Measurements from ENCODE around the gene IL17RA.
"Not testable (repeated sequence)": the region's sequence is repeated elsewhere in the genome, so short reads cannot be mapped to it uniquely, and the experiment has no call there.

Gene IL17RA, protein sequence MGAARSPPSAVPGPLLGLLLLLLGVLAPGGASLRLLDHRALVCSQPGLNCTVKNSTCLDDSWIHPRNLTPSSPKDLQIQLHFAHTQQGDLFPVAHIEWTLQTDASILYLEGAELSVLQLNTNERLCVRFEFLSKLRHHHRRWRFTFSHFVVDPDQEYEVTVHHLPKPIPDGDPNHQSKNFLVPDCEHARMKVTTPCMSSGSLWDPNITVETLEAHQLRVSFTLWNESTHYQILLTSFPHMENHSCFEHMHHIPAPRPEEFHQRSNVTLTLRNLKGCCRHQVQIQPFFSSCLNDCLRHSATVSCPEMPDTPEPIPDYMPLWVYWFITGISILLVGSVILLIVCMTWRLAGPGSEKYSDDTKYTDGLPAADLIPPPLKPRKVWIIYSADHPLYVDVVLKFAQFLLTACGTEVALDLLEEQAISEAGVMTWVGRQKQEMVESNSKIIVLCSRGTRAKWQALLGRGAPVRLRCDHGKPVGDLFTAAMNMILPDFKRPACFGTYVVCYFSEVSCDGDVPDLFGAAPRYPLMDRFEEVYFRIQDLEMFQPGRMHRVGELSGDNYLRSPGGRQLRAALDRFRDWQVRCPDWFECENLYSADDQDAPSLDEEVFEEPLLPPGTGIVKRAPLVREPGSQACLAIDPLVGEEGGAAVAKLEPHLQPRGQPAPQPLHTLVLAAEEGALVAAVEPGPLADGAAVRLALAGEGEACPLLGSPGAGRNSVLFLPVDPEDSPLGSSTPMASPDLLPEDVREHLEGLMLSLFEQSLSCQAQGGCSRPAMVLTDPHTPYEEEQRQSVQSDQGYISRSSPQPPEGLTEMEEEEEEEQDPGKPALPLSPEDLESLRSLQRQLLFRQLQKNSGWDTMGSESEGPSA

DNA sequence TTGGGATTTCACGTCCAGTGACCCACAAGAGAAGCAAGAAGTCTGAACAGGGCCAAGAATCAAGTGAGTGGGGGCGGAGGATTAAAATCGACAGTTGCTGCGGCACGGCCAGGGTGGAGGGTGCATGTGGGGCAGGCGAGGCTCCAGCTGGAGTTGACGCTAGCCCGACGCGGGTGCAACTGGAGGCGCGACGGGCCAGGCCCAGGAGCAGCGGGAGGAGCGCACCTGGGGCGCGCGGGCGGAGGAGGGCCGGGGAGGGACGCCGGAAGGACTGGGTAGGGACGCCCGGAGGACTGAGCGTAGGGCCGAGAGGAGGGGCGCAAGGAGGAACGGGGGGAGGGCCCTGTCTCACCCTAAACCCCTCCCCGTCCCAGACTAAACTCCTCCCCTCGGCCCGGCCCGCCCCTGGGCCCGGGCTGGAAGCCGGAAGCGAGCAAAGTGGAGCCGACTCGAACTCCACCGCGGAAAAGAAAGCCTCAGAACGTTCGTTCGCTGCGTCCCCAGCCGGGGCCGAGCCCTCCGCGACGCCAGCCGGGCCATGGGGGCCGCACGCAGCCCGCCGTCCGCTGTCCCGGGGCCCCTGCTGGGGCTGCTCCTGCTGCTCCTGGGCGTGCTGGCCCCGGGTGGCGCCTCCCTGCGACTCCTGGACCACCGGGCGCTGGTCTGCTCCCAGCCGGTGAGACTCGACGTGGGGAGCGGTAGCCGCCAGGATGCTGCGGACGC lies at the start of gene IL17RA:
TSS of gene IL17RA (plus strand) at position 447 of the 723 bp plus-strand sequence. CDS start at position 539, 92 bp downstream.
- in situ Hi-C loops (cut with MboI; ENCODE audit: low sequenced_read_pairs) = no loop called here

DNA sequence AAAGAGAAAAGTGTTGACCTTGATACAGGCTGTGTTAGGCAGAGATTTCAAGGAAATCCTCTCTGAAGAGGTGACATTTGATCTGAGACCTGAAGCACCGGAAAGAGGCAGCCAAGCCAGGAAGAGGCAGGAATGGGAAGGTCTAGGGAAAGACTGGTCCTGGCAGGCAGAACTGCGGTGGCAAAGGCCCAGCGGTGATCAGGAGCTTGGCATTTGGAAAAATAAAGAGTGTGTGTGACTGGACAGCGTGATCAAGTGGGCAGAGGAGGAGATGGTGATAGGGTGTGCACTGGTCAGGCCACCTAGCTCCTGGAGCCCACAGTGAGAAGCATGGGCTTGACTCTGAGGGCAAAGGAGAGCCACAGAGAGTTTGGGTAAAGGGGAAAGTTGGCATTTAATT lies 49.6 kb upstream of the IL17RA start:
- in situ Hi-C loops (cut with MboI; ENCODE audit: low sequenced_read_pairs) = no loop called here

DNA sequence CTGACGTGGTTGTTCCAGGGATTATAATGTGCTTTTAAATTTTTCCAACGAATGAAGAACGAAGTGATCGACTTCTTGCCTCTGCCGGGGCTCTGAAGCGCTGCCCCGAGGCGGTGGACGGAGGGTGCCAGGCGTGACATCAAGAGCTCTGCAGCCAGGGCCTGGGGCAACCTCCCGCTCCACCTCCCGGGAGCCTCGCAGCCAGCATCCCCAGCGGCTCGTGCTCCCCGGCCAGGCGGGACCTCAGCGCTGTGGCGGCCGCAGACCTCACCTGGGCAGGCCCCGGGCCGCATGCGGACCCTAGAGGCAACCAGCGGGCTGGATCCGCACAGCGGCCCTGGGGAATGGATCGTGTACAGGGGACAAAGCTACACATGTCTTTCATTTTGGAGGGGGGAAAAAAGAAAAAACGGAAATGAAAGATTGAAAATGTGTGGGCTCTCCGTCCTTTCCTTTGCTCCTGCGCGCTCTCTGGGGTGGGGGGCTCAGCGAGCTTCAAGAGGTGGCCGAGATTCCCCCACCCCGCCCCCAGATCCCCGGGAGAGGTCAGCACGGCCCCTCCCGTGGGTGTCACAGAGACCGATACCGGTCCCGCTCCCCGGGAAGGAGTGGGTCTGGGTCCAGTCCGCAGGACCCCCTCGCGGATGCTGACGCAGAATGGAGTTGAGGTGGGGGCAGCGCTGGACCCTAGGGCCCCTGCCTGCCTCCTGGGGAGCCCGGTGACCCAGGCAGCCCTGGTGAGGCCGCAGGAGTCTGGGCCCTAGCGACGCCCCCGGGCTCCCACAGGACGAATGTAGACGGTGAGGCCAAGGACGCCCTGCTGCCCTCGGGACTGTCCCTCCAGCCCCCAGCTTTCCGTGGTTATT lies 48.6 kb upstream of the IL17RA start:
- in situ Hi-C loops (cut with MboI; ENCODE audit: low sequenced_read_pairs) = not testable (repeated sequence)

- in situ Hi-C loops (cut with MboI; ENCODE audit: low sequenced_read_pairs) = not testable (repeated sequence)
These were observed 47.7 kb upstream of the IL17RA start for GRCh38 chr22:17036842-17037711.

GRCh38 chr22:17043521-17043920 lies 41.3 kb upstream of the IL17RA start:
- in situ Hi-C loops (cut with MboI; ENCODE audit: low sequenced_read_pairs) = no loop called here

- in situ Hi-C loops (cut with MboI; ENCODE audit: low sequenced_read_pairs) = no loop called here
These were observed 38.0 kb upstream of the IL17RA start for GRCh38 chr22:17046566-17047348.

- in situ Hi-C loops (cut with MboI; ENCODE audit: low sequenced_read_pairs) = no loop called here
These were observed 37.1 kb upstream of the IL17RA start for GRCh38 chr22:17047656-17048055.

- in situ Hi-C loops (cut with MboI; ENCODE audit: low sequenced_read_pairs) = loop anchor here (25.0 kb wide), 1 partner anchor 269 kb away; no protein-coding TSS in a partner anchor
These were observed 28.7 kb upstream of the IL17RA start for GRCh38 chr22:17056058-17056457.

GRCh38 chr22:17056807-17057206 lies 28.0 kb upstream of the IL17RA start:
- in situ Hi-C loops (cut with MboI; ENCODE audit: low sequenced_read_pairs) = loop anchor here (25.0 kb wide), 1 partner anchor 270 kb away; no protein-coding TSS in a partner anchor

DNA sequence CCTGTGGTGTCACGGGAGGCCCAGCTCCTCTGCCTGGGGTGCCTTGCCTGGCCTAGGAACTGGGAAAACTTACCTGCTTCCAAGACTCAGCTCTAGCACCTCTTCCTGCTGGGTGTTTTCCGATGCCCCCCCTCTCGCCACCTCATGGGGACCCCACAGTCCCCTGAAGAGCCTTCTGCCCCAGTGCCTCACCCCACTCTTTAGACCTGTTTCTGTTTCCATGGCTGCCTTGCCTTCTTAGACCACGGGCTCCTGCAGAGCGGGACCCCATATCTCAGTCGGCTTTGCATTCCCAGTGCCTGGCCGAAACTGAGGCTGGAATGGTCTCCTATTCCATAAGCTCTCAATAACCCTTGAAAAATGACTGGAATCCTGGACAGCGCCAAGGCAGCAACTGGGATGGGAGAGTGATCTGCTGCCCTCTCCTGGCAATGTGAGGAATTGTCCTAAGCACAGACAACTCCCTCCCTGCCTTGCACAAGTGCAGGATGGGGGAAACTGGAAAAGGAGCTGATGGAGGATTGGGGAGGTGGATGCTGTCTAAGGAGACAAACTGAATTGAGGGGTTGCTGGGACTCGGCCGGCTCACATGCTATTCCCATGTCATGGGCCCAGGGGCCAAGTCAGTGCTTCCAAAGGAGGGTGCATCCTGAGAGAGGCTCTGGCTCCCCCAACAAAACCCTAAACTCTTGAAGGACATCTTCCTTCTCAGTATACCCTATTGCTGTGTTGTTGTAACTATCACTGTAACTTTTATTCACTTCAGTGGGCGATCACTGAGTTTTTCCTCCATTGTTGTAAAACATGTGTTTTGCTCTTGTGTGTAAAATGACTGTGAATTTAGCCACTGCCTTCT lies 26.6 kb upstream of the IL17RA start:
- in situ Hi-C loops (cut with MboI; ENCODE audit: low sequenced_read_pairs) = loop anchor here (25.0 kb wide), 1 partner anchor 271 kb away; no protein-coding TSS in a partner anchor

DNA sequence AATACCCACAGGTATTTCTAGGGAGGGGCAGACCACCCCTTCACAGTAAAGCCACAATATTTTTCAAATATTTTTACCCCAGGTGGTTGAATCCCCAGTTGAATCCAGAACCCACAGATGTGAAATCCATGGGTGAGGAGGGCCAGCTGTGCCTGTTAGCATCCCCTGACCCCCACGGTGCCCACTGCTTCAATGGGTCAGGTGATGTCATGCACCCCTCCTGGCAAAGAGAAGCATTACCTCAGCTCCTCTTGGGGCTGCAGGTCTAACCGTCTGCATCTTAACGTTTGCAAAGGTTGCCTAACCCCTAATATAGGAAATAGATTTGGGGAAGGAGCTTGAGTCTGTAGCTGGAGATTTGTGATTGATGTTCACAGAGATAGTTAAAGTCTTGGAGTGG lies 24.7 kb upstream of the IL17RA start:
- in situ Hi-C loops (cut with MboI; ENCODE audit: low sequenced_read_pairs) = loop anchor here (25.0 kb wide), 1 partner anchor 273 kb away; no protein-coding TSS in a partner anchor

DNA sequence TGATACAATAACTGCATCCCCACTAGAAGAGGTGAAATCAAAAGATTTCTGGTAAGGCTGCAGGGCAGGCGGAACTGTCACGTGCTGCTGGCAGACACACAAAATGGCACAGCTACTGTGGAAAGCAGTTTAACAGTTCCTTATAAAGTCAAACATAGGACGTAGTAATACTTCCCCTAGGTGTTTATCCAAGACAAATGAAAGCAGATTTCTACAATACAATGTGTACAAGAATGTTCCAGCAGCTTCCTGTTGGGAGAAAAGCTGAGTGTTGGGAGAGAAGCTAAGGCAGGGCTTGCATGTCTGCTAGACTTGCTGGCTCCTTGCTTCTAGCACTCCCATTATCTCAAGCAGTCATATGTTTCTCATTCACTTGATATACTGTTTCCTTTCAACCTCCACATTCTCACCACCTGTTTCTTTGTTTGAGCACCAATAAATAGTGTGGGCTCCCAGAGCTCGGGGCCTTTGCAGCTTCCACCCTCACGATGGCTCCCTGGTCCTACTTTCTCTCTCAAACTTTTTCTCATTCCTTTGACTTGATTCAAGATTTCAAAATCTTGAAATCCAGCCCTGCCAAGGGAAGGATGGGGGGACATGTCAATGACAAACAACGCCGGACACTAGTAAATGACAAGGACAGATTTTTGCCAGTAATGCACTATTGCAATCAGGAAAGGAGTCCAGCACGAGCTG lies 21.2 kb upstream of the IL17RA start:
- in situ Hi-C loops (cut with MboI; ENCODE audit: low sequenced_read_pairs) = loop anchor here (25.0 kb wide), 1 partner anchor 276 kb away; no protein-coding TSS in a partner anchor

DNA sequence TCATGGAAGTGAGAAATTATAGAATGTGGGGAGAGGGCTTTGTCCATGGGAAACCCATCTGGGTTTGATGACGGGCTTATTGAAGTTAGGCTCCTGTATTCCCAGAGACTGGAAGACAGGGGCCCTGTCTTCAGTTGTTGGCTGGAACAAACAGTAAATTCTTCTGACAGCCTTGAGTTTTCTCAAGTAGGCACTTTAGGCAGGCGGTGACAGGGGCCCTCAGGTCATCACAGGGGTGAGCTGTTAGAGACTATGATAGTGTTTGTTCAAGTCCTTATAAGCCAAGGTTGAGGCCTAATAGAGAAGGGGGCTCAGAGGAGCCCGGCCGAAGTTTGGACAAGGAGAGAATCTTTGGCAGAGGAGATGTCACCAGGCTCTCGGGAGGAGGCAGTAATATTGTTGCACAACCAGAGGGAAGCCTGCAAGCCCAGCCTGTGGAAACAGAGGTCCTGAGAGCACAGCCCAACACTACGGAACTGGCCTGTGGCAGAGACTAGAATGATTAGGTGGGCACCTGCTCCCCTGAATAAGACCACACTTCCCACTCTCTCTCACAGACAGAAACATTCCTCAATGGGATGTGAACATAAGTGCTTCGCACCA lies 20.2 kb upstream of the IL17RA start:
- in situ Hi-C loops (cut with MboI; ENCODE audit: low sequenced_read_pairs) = loop anchor here (25.0 kb wide), 1 partner anchor 277 kb away; no protein-coding TSS in a partner anchor

- in situ Hi-C loops (cut with MboI; ENCODE audit: low sequenced_read_pairs) = loop anchor here (25.0 kb wide), 1 partner anchor 278 kb away; no protein-coding TSS in a partner anchor
These were observed 19.4 kb upstream of the IL17RA start for GRCh38 chr22:17065433-17065832.

GRCh38 chr22:17072877-17073276 lies 11.9 kb upstream of the IL17RA start:
- in situ Hi-C loops (cut with MboI; ENCODE audit: low sequenced_read_pairs) = loop anchor here (25.0 kb wide), 1 partner anchor 286 kb away; no protein-coding TSS in a partner anchor

GRCh38 chr22:17074648-17075002 lies 10.2 kb upstream of the IL17RA start:
- in situ Hi-C loops (cut with MboI; ENCODE audit: low sequenced_read_pairs) = loop anchor here (5.0 to 25.0 kb wide), 2 partner anchors 287 to 428 kb away; no protein-coding TSS in a partner anchor
